Adrenal gland (tissue), 12 donors: ENCODE data around the gene CYP26A1. TPM values are rescaled to one million over a fixed set of nuclear protein-coding genes. Genes with fewer than 3 reads are reported as not detected.

Experiments used
- DNase-seq, 7 donors: peaks; one replicate each; pipeline ENCODE4 v3.0.0-alpha.2; 2019 to 2020
- H3K27ac ChIP-seq, 5 donors: fragments of 200-600 bp; sonication (generic) in 4 of 5; 1 replicate in 3 of 5; 2 replicates in 2 of 5; pipeline versions ENCODE4 v1.5.1 to v1.8.0; 2016 to 2020; ENCODE audit warnings: mild to moderate bottlenecking in 1 of 5
- H3K27me3 ChIP-seq: fragments of 200-600 bp; 2 replicates; pipeline ENCODE4 v1.8.0; 2021
- H3K36me3 ChIP-seq, 2 donors: fragments of 200-600 bp; replicated peaks in 1 of 2; 1 replicate in 1 of 2; 2 replicates in 1 of 2; pipeline versions ENCODE4 v1.5.1 to v1.8.0; 2018 to 2022
- H3K4me1 ChIP-seq, 2 donors: fragments of 200-600 bp; replicated peaks in 1 of 2; 1 replicate in 1 of 2; 2 replicates in 1 of 2; pipeline versions ENCODE4 v1.5.1 to v1.8.0; 2018 to 2021
- H3K4me3 ChIP-seq, 4 donors: fragments of 200-600 bp; sonication (generic) in 3 of 4; one replicate each; pipeline ENCODE4 v1.5.1; 2016 to 2018
- H3K9me3 ChIP-seq, 3 donors: fragments of 200-600 bp; sonication (generic) in 1 of 3; replicated peaks in 1 of 3; 1 replicate in 2 of 3; 2 replicates in 1 of 3; pipeline versions ENCODE4 v1.5.1 to v1.8.0; 2016 to 2021
- POLR2A ChIP-seq, 2 donors: fragments of 450-650 bp; IDR thresholded peaks; one replicate each; pipeline ENCODE4 v1.6.1; 2017; ENCODE audit warnings: antibody characterized with exemption in 2 of 2, mild to moderate bottlenecking in 2 of 2, moderate library complexity in 1 of 2
- whole genome bisulfite sequencing, 4 donors: extraction: QIAGEN DNeasy Blood & Tissue Kit in 2 of 4; methylation state at CpG; one replicate each; pipeline versions ENCODE4 v1.1.5 to v1.1.7; 2013 to 2017; 5-methylcytosine and 5-hydroxymethylcytosine counted together
- intact Hi-C, 2 donors: fragments of 100-400 bp; cut with DNase I; formaldehyde crosslinking; loops; one replicate each; pipeline versions ENCODE4 v1.14.1 to v1.15.0; 2022 to 2023
- polyA plus RNA-seq, 3 donors: library from polyadenylated mRNA; stranded (reverse); fragments of 200-250 nt in 2 of 3; fragments of 350-450 nt in 1 of 3; fragmentation: Illumina TruSeq in 1 of 3; extraction: RNeasy Lipid Tissue Mini Kit (QIAGEN cat#74804) in 1 of 3; gene quantifications; one replicate each; pipeline ENCODE4 v1.2.3, GENCODE V29; 2013 to 2014
- total RNA-seq, 9 donors: library from RNA; depleted of rRNA in 4 of 9; stranded (reverse); fragments of >200 nt in 4 of 9; fragments of 120-200 nt in 1 of 9; fragmentation: NEBNext Ultra II Directional in 1 of 9; extraction: Animal tissue kit (Norgen Biotek cat#: 25700) in 1 of 9; gene quantifications; one replicate each; pipeline versions ENCODE4 v1.1.0 to v1.2.4, GENCODE V29; 2013 to 2023
- TF ChIP-seq, protein P1 (sequence below), 6 experiments: fragments of 450-650 bp in 4 of 6; fragments of 200-600 bp in 2 of 6; sonication (generic) in 1 of 6; IDR thresholded peaks; 1 replicate in 5 of 6; 2 replicates in 1 of 6; pipeline versions ENCODE4 v1.5.1 to v1.8.0; 2016 to 2021; ENCODE audit warnings: antibody characterized with exemption in 6 of 6, mild to moderate bottlenecking in 2 of 6, moderate library complexity in 1 of 6
- donor health status: healthy with polysubstance abuse.
- donor health status: Bipolar disorder and iron deficiency.
- donor health status: DM: yes; HTN: yes; CAD: no.
- donor health status: DM: no; HTN: no; CAD: no.
- donor health status: DM: no; HTN: no; CAD: no.
- donor health status: DM: yes; HTN: yes; CAD: no.

Gene CYP26A1
- total and polyA plus RNA-seq, 12 donors = 0.06 to 4.2 (median 0.42) TPM; not detected in 4

DNA sequence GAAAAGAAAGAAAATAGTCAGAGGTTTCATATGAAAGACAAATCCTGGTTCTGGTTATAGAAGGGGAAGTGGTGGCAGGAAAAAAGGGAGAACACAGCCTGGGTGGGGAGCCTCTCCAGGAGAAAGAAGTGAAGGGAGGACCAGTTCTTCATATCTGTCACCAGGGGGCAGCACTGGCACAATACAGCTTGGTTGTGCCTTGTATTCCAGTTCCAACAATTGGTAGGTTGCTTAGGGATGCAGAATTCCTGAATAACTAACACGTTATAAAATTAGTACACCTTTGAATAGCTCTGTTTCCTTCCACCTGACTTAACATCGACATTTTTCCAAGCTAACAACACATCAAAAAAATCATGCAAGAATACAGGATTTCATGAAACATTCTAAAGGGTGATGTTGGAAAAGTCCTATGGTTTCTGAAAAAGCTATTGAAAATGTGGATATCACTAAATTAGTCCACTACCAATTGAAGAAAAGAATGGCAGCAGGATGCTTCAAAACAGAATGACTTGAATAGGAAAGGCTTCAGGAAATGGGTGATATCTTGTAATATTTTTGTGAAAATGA is 52.9 kb downstream of the CYP26A1 start:
- Histone ChIP-seq H3K27ac (no peak overlapping the region), H3K9me3 (peaks cover 0 to 7% (median 0%) of the 10 kb centered on the region in 3 donors), H3K4me3 (no peak overlapping the region), H3K4me1 (no peaks in the 10 kb centered on the region), H3K36me3 (no peaks in the 10 kb centered on the region), H3K27me3 (peaks cover 2% of the 10 kb centered on the region)
- no peak for TF ChIP-seq POLR2A (IDR thresholded peaks at IDR 0.05)
- TF ChIP-seq, protein P1, sequence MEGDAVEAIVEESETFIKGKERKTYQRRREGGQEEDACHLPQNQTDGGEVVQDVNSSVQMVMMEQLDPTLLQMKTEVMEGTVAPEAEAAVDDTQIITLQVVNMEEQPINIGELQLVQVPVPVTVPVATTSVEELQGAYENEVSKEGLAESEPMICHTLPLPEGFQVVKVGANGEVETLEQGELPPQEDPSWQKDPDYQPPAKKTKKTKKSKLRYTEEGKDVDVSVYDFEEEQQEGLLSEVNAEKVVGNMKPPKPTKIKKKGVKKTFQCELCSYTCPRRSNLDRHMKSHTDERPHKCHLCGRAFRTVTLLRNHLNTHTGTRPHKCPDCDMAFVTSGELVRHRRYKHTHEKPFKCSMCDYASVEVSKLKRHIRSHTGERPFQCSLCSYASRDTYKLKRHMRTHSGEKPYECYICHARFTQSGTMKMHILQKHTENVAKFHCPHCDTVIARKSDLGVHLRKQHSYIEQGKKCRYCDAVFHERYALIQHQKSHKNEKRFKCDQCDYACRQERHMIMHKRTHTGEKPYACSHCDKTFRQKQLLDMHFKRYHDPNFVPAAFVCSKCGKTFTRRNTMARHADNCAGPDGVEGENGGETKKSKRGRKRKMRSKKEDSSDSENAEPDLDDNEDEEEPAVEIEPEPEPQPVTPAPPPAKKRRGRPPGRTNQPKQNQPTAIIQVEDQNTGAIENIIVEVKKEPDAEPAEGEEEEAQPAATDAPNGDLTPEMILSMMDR (IDR thresholded peaks at IDR 0.05) = peak in 1 of 6 experiments; percentile 14
- intact Hi-C loops = no loop called here
- 68 to 94% (median 86%) methylated on average over 2 of the region's 2 CpGs for WGBS, 4 donors
- DNase-seq = no peak

Other genes starting within 250 kb of the CYP26A1 start
- 10 to 100 TPM; 14.2 to 60.1 (median 28.3) TPM for gene EXOC6, start 225.4 kb upstream of the CYP26A1 start, total RNA-seq
- gene EXOC6, start 225.4 kb upstream of the CYP26A1 start, polyA plus RNA-seq = 10 to 100 TPM in 1 of 3 donors, 1 to 10 TPM in 2; 7.1 to 25.6 (median 9.0) TPM
- gene CYP26C1, start 13.1 kb upstream of the CYP26A1 start, total RNA-seq = 1 to 10 TPM in 1 of 9 donors, under 1 TPM in 7, not detected in 1; 0.11 to 5.8 (median 0.23) TPM
- gene CYP26C1, start 13.1 kb upstream of the CYP26A1 start, polyA plus RNA-seq = under 1 TPM; 0.10 to 0.48 (median 0.31) TPM